Sigmoid colon (tissue), 7 donors: ENCODE results near the gene CENPO. TPM values are rescaled to one million over a fixed set of nuclear protein-coding genes. Genes with fewer than 3 reads are reported as not detected.

Experiments
- DNase-seq: peaks from one replicate; pipeline ENCODE4 v3.0.0-alpha.2; 2019
- H3K27ac ChIP-seq, 4 donors: fragments of 200-600 bp; sonication (generic); one replicate each; pipeline ENCODE4 v1.5.1; 2016 to 2019; ENCODE audit warnings: mild to moderate bottlenecking in 1 of 4
- H3K27me3 ChIP-seq, 3 donors: fragments of 200-600 bp; sonication (generic); one replicate each; pipeline ENCODE4 v1.5.1; 2019; ENCODE audit warnings: mild to moderate bottlenecking in 1 of 3
- H3K36me3 ChIP-seq, 4 donors: fragments of 200-600 bp; sonication (generic); one replicate each; pipeline ENCODE4 v1.5.1; 2016 to 2019
- H3K4me1 ChIP-seq, 4 donors: fragments of 200-600 bp; sonication (generic); one replicate each; pipeline ENCODE4 v1.5.1; 2017 to 2019
- H3K4me3 ChIP-seq, 4 donors: fragments of 200-600 bp; sonication (generic); one replicate each; pipeline ENCODE4 v1.5.1; 2017 to 2019; ENCODE audit warnings: mild to moderate bottlenecking in 2 of 4, moderate library complexity in 1 of 4
- H3K9me3 ChIP-seq, 4 donors: fragments of 200-600 bp in 3 of 4; sonication (generic) in 3 of 4; one replicate each; pipeline versions ENCODE4 v1.5.1 to v1.6.1; 2013 to 2019
- EP300 ChIP-seq, 4 donors: sonication (generic); formaldehyde crosslinking; IDR thresholded peaks; one replicate each; pipeline ENCODE4 v1.6.1; 2017; ENCODE audit warnings: antibody characterized with exemption in 4 of 4
- POLR2A ChIP-seq, 2 donors: fragments of 450-650 bp; IDR thresholded peaks; one replicate each; pipeline ENCODE4 v1.6.1; 2016; ENCODE audit warnings: antibody characterized with exemption in 2 of 2, mild to moderate bottlenecking in 2 of 2, moderate library complexity in 2 of 2
- POLR2AphosphoS5 ChIP-seq, 4 donors: sonication (generic); formaldehyde crosslinking; IDR thresholded peaks; one replicate each; pipeline ENCODE4 v1.6.1; 2017; ENCODE audit warnings: antibody characterized with exemption in 4 of 4
- WGBS, 2 donors: extraction: QIAGEN DNeasy Blood & Tissue Kit; methylation state at CpG; one replicate each; pipeline ENCODE4 v1.1.7; 2013; 5-methylcytosine and 5-hydroxymethylcytosine counted together
- intact Hi-C: fragments of 100-400 bp; cut with DNase I; formaldehyde crosslinking; loops from one replicate; pipeline ENCODE4 v1.15.1; 2023
- polyA plus RNA-seq, 3 donors: library from polyadenylated mRNA; stranded (reverse); fragments of 200-250 nt; gene quantifications; one replicate each; pipeline ENCODE4 v1.2.3, GENCODE V29; 2013
- total RNA-seq, 4 donors: library from RNA; depleted of rRNA; stranded (reverse); fragments of >200 nt; gene quantifications; one replicate each; pipeline ENCODE4 v1.1.0, GENCODE V29; 2016
- TF ChIP-seq, protein P1 (sequence below), 4 experiments: fragments of 450-650 bp in 3 of 4; fragments of 200-600 bp in 1 of 4; IDR thresholded peaks; one replicate each; pipeline ENCODE4 v1.5.1; 2016 to 2019; ENCODE audit warnings: antibody characterized with exemption in 4 of 4, mild to moderate bottlenecking in 3 of 4, moderate library complexity in 2 of 4
- donor health status: healthy with polysubstance abuse.
- donor health status: Bipolar disorder and iron deficiency.
- donor health status: healthy.

CENPO gene
- total and polyA plus RNA-seq, 7 donors, result 0.49 to 10.4 (median 4.9) TPM

- Histone ChIP-seq H3K4me1 (no peaks in the 10 kb centered on the region), H3K27ac (no peak overlapping the region), H3K36me3 (peaks cover 0 to 5% (median 0%) of the 10 kb centered on the region in 4 donors), H3K9me3 (no peaks in the 10 kb centered on the region), H3K4me3 (no peak overlapping the region), H3K27me3 (no peaks in the 10 kb centered on the region)
- no peak for DNase-seq
- 96% methylated on average over 39 of the region's 39 CpGs for WGBS, 2 donors
- intact Hi-C loops, result no loop called here
- TF ChIP-seq POLR2A (IDR thresholded peaks at IDR 0.05), result no peak
- no peak for TF ChIP-seq EP300 (IDR thresholded peaks at IDR 0.05)
Measured at GRCh38 chr2:24842081-24843050, 49.1 kb downstream of the CENPO start.

DNA sequence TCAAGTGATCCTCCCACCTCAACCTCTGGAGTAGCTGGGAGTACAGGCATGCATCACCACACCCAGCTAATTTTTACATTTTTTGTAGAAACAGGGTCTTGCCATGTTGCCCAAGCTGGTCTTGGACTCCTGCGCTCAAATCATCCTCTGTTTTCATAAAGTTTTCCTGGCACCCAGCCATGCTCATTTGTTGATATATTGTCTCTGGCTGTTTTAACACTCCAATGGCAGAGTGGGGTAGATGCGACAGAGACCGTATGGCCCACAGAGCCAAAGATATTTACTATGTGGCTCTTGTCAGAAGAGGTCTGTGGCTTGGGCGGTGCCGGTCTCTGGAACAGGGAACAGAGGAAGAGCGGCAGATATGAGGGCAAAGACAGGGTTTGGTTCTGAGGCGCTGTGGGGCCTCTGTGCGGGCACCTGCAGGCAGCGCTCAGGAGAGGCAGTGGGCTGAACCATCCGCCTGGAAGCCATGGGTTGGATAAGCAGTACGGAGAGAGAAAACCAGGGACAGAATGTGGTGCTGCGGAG is 50.2 kb downstream of the CENPO start:
- WGBS, 2 donors, result 94% methylated on average over 12 of the region's 12 CpGs
- Histone ChIP-seq H3K4me3 (no peak overlapping the region), H3K27me3 (no peaks in the 10 kb centered on the region), H3K36me3 (peaks cover 0 to 5% (median 0%) of the 10 kb centered on the region in 4 donors), H3K27ac (no peak overlapping the region), H3K9me3 (no peaks in the 10 kb centered on the region), H3K4me1 (no peaks in the 10 kb centered on the region)
- intact Hi-C loops, result no loop called here
- DNase-seq, result no peak
- TF ChIP-seq POLR2AphosphoS5 (IDR thresholded peaks at IDR 0.05) (no peak), POLR2A (IDR thresholded peaks at IDR 0.05) (no peak), EP300 (IDR thresholded peaks at IDR 0.05) (no peak)
- TF ChIP-seq, protein P1, sequence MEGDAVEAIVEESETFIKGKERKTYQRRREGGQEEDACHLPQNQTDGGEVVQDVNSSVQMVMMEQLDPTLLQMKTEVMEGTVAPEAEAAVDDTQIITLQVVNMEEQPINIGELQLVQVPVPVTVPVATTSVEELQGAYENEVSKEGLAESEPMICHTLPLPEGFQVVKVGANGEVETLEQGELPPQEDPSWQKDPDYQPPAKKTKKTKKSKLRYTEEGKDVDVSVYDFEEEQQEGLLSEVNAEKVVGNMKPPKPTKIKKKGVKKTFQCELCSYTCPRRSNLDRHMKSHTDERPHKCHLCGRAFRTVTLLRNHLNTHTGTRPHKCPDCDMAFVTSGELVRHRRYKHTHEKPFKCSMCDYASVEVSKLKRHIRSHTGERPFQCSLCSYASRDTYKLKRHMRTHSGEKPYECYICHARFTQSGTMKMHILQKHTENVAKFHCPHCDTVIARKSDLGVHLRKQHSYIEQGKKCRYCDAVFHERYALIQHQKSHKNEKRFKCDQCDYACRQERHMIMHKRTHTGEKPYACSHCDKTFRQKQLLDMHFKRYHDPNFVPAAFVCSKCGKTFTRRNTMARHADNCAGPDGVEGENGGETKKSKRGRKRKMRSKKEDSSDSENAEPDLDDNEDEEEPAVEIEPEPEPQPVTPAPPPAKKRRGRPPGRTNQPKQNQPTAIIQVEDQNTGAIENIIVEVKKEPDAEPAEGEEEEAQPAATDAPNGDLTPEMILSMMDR (IDR thresholded peaks at IDR 0.05), result no peak

DNA sequence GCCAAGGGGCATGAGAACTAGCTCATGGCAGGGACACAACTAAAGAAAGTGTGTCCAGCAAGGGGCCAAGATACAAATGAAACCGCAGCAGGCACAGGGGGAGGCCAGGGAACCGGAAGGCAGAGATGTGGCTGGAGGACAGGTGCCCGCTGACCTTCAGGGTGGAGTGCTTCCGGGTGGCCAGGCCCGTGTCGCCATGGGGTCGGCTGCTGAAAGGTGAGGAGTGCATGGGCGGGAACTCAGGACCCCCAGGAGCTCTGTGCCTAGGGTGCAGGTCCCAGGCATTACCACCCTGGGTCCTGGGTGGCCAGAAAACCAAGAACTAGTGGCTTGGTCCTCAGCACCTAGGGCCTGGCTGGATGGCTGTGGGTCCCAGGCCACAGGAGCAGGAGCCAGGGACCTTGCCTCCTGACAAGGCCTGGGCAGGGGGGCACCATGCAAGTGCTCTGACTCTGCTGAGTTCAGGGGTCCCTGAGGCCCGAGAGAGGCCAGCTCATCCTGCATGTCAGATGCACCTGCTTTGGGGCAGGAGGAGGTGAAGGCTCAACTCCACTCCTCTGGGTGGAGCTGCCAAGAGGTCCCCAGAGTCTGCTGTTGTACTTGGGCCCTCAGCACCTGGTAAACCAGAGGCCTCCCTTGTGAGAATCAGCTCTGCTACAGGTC is 50.9 kb downstream of the CENPO start:
- H3K9me3 ChIP-seq, result no peaks in the 10 kb centered on the region
- TF ChIP-seq POLR2AphosphoS5 (IDR thresholded peaks at IDR 0.05) (no peak), POLR2A (IDR thresholded peaks at IDR 0.05) (no peak), EP300 (IDR thresholded peaks at IDR 0.05) (no peak)
- TF ChIP-seq, protein P1 (IDR thresholded peaks at IDR 0.05), result no peak

GRCh38 chr2:24845691-24846090 is 52.5 kb downstream of the CENPO start:
- TF ChIP-seq, protein P1 (IDR thresholded peaks at IDR 0.05), result no peak
- no peak for TF ChIP-seq EP300 (IDR thresholded peaks at IDR 0.05)
- TF ChIP-seq POLR2A (IDR thresholded peaks at IDR 0.05), result no peak
- no peak for TF ChIP-seq POLR2AphosphoS5 (IDR thresholded peaks at IDR 0.05)
- 96 to 97% methylated on average over 5 of the region's 5 CpGs for WGBS, 2 donors
- no peak for DNase-seq
- H3K9me3 ChIP-seq, result no peaks in the 10 kb centered on the region
- H3K4me1 ChIP-seq, result no peaks in the 10 kb centered on the region
- no peak overlapping the region for H3K27ac ChIP-seq
- H3K4me3 ChIP-seq, result no peak overlapping the region
- peaks cover 0 to 5% (median 0%) of the 10 kb centered on the region in 4 donors for H3K36me3 ChIP-seq
- no peaks in the 10 kb centered on the region for H3K27me3 ChIP-seq
- intact Hi-C loops, result no loop called here

More for the DNA sequence above, 50.9 kb downstream of the CENPO start:
- Histone ChIP-seq H3K27me3 (no peaks in the 10 kb centered on the region), H3K4me1 (no peaks in the 10 kb centered on the region), H3K27ac (no peak overlapping the region), H3K36me3 (peaks cover 0 to 5% (median 0%) of the 10 kb centered on the region in 4 donors), H3K4me3 (no peak overlapping the region)
- intact Hi-C loops, result no loop called here
- DNase-seq, result no peak
- 96 to 97% methylated on average over 9 of the region's 9 CpGs for WGBS, 2 donors

DNA sequence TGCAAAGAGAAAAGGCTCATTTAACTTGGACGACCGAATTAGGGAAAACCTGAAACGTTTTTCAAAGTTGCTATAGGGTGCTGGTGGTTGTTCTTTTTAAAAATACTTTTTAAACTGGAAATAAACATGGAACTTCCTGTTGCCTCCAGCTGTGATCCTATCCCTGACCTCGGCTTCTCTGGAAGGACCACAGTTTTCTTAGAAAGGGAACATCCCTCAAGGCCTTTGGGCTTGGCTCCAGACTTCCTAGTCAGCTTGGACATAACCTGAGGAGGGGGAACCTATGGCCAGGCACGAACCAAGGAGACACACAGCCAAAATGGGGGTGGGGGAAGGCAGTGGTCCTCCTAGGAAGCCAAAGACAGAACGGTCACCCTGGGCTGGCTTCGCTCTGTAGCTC is 57.7 kb downstream of the CENPO start:
- WGBS, 2 donors, result 82 to 86% methylated on average over 7 of the region's 7 CpGs
- intact Hi-C loops, result no loop called here
- peaks cover 0 to 4% (median 0%) of the 10 kb centered on the region in 4 donors for H3K4me1 ChIP-seq
- no peaks in the 10 kb centered on the region for H3K36me3 ChIP-seq
- no peak overlapping the region for H3K4me3 ChIP-seq
- DNase-seq, result no peak
- no peaks in the 10 kb centered on the region for H3K27me3 ChIP-seq
- no peaks in the 10 kb centered on the region for H3K9me3 ChIP-seq
- no peak for TF ChIP-seq POLR2AphosphoS5 (IDR thresholded peaks at IDR 0.05)
- TF ChIP-seq POLR2A (IDR thresholded peaks at IDR 0.05), result no peak
- TF ChIP-seq EP300 (IDR thresholded peaks at IDR 0.05), result no peak
- TF ChIP-seq, protein P1 (IDR thresholded peaks at IDR 0.05), result no peak
- H3K27ac ChIP-seq, result no peak overlapping the region
